ENCODE results near the gene GNG11. TPM values are rescaled to one million over a fixed set of nuclear protein-coding genes. Genes with fewer than 3 reads are reported as not detected.

The GNG11 gene
- total RNA-seq, 1 experiment from 2014 or later = not detected

DNA sequence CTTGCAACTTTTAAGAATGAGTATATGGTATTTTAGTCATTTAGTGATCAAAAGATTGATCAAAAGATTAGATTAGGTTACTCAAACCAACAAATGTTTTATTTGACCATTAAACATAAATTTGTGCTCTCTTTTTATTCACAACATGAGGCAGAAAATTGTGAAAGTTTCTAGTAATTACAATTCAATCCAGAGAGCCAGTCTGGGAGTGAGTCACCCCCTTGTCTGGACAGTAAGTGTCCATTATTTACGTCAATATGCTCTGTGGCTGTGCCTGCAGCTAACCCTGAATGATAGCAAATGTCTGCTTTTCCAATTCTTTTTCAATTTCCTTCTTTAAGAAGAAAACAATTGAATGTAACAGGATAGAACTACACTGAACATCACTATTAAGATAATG, 27.9 kb downstream of the GNG11 start:
- Mint-ChIP-seq H3K27me3 (ENCODE audit: insufficient read depth, unreplicated experiment) (peaks cover 7% of the 10 kb centered on the region), H3K4me1 (ENCODE audit: low read depth, unreplicated experiment) (no peaks in the 10 kb centered on the region), H3K9me3 (ENCODE audit: unreplicated experiment) (no peaks in the 10 kb centered on the region), H3K4me3 (ENCODE audit: unreplicated experiment) (no peak overlapping the region), H3K36me3 (ENCODE audit: insufficient read depth, unreplicated experiment) (no peaks in the 10 kb centered on the region), H3K27ac (ENCODE audit: unreplicated experiment) (no peak overlapping the region)
- no peaks in the 10 kb centered on the region for H3K36me3 ChIP-seq (ENCODE audit: control insufficient read depth, insufficient read depth, low read length)
- H3K4me3 ChIP-seq (ENCODE audit: low read depth, low read length) = no peak overlapping the region
- no peak for DNase-seq
- POLR2A ChIA-PET = no interaction called here
- no TSS peak for BruUV-seq (replicated peaks)
- TF ChIP-seq, protein P1, sequence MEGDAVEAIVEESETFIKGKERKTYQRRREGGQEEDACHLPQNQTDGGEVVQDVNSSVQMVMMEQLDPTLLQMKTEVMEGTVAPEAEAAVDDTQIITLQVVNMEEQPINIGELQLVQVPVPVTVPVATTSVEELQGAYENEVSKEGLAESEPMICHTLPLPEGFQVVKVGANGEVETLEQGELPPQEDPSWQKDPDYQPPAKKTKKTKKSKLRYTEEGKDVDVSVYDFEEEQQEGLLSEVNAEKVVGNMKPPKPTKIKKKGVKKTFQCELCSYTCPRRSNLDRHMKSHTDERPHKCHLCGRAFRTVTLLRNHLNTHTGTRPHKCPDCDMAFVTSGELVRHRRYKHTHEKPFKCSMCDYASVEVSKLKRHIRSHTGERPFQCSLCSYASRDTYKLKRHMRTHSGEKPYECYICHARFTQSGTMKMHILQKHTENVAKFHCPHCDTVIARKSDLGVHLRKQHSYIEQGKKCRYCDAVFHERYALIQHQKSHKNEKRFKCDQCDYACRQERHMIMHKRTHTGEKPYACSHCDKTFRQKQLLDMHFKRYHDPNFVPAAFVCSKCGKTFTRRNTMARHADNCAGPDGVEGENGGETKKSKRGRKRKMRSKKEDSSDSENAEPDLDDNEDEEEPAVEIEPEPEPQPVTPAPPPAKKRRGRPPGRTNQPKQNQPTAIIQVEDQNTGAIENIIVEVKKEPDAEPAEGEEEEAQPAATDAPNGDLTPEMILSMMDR (IDR thresholded peaks at IDR 0.05; ENCODE audit: insufficient read depth in 1 of 2, low read depth in 1 of 2, low read length in 1 of 2, severe bottlenecking in 1 of 2, unreplicated experiment in 1 of 2) = no peak
- peaks cover 3% of the 10 kb centered on the region; the same call in 1 of the 2 replicates for H3K4me1 ChIP-seq
- H3K27me3 ChIP-seq (replicated peaks; ENCODE audit: control insufficient read depth, insufficient read depth, low read length) = no peaks in the 10 kb centered on the region
- no peaks in the 10 kb centered on the region for H3K9me3 ChIP-seq
- intact Hi-C loops (cut with micrococcal nuclease; ENCODE audit: unreplicated experiment) = no loop called here
- CTCF ChIA-PET = no interaction called here

DNA sequence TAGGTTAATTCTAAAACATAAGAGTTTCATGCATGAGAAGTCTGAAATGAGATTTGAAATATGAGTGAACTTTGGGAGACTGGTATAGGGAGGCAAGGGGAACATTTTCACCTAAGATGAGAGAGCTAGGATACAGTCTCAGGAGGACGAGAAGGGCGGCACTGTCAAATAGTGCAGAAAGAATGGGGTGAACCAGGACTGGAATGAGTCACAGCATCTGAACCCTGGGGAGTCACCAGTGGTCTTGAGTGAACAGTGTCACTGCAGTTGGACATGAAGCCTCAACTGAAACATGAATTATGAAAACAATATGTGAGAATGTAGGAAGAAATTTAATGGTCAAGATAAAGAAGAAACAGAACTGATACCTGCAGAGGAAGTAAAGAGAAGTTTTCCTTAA, 33.8 kb downstream of the GNG11 start:
- no peak overlapping the region for H3K4me3 ChIP-seq (ENCODE audit: low read depth, low read length)
- H3K27me3 ChIP-seq (replicated peaks; ENCODE audit: control insufficient read depth, insufficient read depth, low read length) = no peaks in the 10 kb centered on the region
- H3K9me3 ChIP-seq = no peaks in the 10 kb centered on the region
- CTCF ChIA-PET = no interaction called here
- no peaks in the 10 kb centered on the region for H3K36me3 ChIP-seq (ENCODE audit: control insufficient read depth, insufficient read depth, low read length)
- Mint-ChIP-seq H3K9me3 (ENCODE audit: unreplicated experiment) (no peaks in the 10 kb centered on the region), H3K27me3 (ENCODE audit: insufficient read depth, unreplicated experiment) (peaks cover 16% of the 10 kb centered on the region), H3K27ac (ENCODE audit: unreplicated experiment) (no peak overlapping the region), H3K36me3 (ENCODE audit: insufficient read depth, unreplicated experiment) (no peaks in the 10 kb centered on the region), H3K4me3 (ENCODE audit: unreplicated experiment) (no peak overlapping the region), H3K4me1 (ENCODE audit: low read depth, unreplicated experiment) (no peaks in the 10 kb centered on the region)
- H3K4me1 ChIP-seq = no peaks in the 10 kb centered on the region
- POLR2A ChIA-PET = no interaction called here
- intact Hi-C loops (cut with micrococcal nuclease; ENCODE audit: unreplicated experiment) = no loop called here
- TF ChIP-seq, protein P1 (IDR thresholded peaks at IDR 0.05; ENCODE audit: insufficient read depth in 1 of 2, low read depth in 1 of 2, low read length in 1 of 2, severe bottlenecking in 1 of 2, unreplicated experiment in 1 of 2) = no peak
- DNase-seq = no peak
- no TSS peak for BruUV-seq (replicated peaks)

DNA sequence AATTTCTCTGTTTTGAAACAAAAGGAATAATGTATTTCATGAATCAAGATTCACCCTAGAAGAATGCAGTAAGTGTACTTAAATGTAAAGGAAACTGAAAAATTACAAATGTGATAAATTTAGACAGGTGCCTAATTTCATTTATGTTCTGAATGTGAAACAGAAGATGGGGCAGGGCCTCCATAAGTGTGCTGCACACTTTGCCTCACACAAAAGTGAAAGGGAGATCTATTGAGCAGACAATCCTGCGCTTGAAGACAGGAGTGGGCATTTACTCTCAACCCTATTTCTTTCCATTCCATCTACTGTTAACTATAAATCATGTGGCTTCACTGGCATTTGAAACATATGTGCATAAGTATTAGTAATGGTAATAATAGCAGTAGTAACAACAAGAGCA, 36.2 kb downstream of the GNG11 start:
- POLR2A ChIA-PET = no interaction called here
- intact Hi-C loops (cut with micrococcal nuclease; ENCODE audit: unreplicated experiment) = no loop called here
- BruUV-seq (replicated peaks) = no TSS peak

More for the DNA sequence above, 36.2 kb downstream of the GNG11 start:
- Histone ChIP-seq H3K4me1 (no peaks in the 10 kb centered on the region), H3K4me3 (ENCODE audit: low read depth, low read length) (no peak overlapping the region), H3K27me3 (replicated peaks; ENCODE audit: control insufficient read depth, insufficient read depth, low read length) (no peaks in the 10 kb centered on the region), H3K36me3 (ENCODE audit: control insufficient read depth, insufficient read depth, low read length) (no peaks in the 10 kb centered on the region), H3K9me3 (no peaks in the 10 kb centered on the region)
- DNase-seq = no peak
- CTCF ChIA-PET = no interaction called here
- Mint-ChIP-seq H3K36me3 (ENCODE audit: insufficient read depth, unreplicated experiment) (no peaks in the 10 kb centered on the region), H3K4me1 (ENCODE audit: low read depth, unreplicated experiment) (no peaks in the 10 kb centered on the region), H3K9me3 (ENCODE audit: unreplicated experiment) (no peaks in the 10 kb centered on the region), H3K27ac (ENCODE audit: unreplicated experiment) (no peak overlapping the region), H3K27me3 (ENCODE audit: insufficient read depth, unreplicated experiment) (peaks cover 16% of the 10 kb centered on the region), H3K4me3 (ENCODE audit: unreplicated experiment) (no peak overlapping the region)
- TF ChIP-seq, protein P1 (IDR thresholded peaks at IDR 0.05; ENCODE audit: insufficient read depth in 1 of 2, low read depth in 1 of 2, low read length in 1 of 2, severe bottlenecking in 1 of 2, unreplicated experiment in 1 of 2) = no peak
